ENCODE measurements around the gene MYL7. TPM values are rescaled to one million over a fixed set of nuclear protein-coding genes. Genes with fewer than 3 reads are reported as not detected.
A peak's percentile ranks its signal among the peaks of the same experiment; 100 is the strongest.

MYL7 gene
- total and polyA plus RNA-seq, 9 of the 15 experiments (the other 6 are each of a cell fraction or from before 2014, with no cell fraction given), result not detected

GRCh38 chr7:44112231-44112996 is 28.7 kb downstream of the MYL7 start (continued):
- no peak for TF ChIP-seq ZNF655 (CRISPR knock-in tag; IDR thresholded peaks at IDR 0.05)
- no peak for TF ChIP-seq BDP1 (IDR thresholded peaks at IDR 0.05; ENCODE audit: insufficient read depth, insufficient read length)
- no peak for TF ChIP-seq ZNF282 (CRISPR knock-in tag; IDR thresholded peaks at IDR 0.05)
- TF ChIP-seq CTBP1 (IDR thresholded peaks at IDR 0.05; ENCODE audit: borderline replicate concordance), result peak; percentile 55; the same call in 1 of the 2 replicates
- TF ChIP-seq LEF1 (IDR thresholded peaks at IDR 0.05), result no peak
- no peak for TF ChIP-seq ZNF444 (CRISPR knock-in tag; IDR thresholded peaks at IDR 0.05)
- TF ChIP-seq CBX2 (IDR thresholded peaks at IDR 0.05; ENCODE audit: insufficient read depth, low read length, poor library complexity, severe bottlenecking), result no peak
- no peak for TF ChIP-seq SIRT6 (IDR thresholded peaks at IDR 0.05; ENCODE audit: low read depth, low read length)
- TF ChIP-seq DNMT1 (IDR thresholded peaks at IDR 0.05), result no peak
- no peak for TF ChIP-seq PHB (CRISPR knock-in tag; IDR thresholded peaks at IDR 0.05)
- TF ChIP-seq RFX5 (IDR thresholded peaks at IDR 0.05; ENCODE audit: low read depth, low read length), result no peak
- peak; percentile 56 for TF ChIP-seq FOXP1 (CRISPR knock-in tag; IDR thresholded peaks at IDR 0.05)
- TF ChIP-seq GATA2 (CRISPR knock-in tag; IDR thresholded peaks at IDR 0.05), result no peak
- no peak for TF ChIP-seq DDX20 (tag; IDR thresholded peaks at IDR 0.05; ENCODE audit: low read depth)
- no peak for TF ChIP-seq IRF2 (CRISPR knock-in tag; IDR thresholded peaks at IDR 0.05)
- no peak for TF ChIP-seq ZNF639 (CRISPR knock-in tag; conservative IDR thresholded peaks at IDR 0.05 in 1 of 2, IDR thresholded peaks at IDR 0.05 in 1 of 2)
- TF ChIP-seq ZNF445 (CRISPR knock-in tag; IDR thresholded peaks at IDR 0.05; ENCODE audit: low read depth), result no peak
- TF ChIP-seq MEF2A (IDR thresholded peaks at IDR 0.05; ENCODE audit: control insufficient read depth, low read depth, low read length), result no peak
- no peak for TF ChIP-seq KDM5B (IDR thresholded peaks at IDR 0.05; ENCODE audit: insufficient replicate concordance, low read depth, low read length)
- no peak for TF ChIP-seq THAP12 (CRISPR knock-in tag; IDR thresholded peaks at IDR 0.05)
- TF ChIP-seq HES1 (IDR thresholded peaks at IDR 0.05; ENCODE audit: low read depth), result no peak
- no peak for TF ChIP-seq NCOR1 (IDR thresholded peaks at IDR 0.05)
- no peak for TF ChIP-seq RBM17 (IDR thresholded peaks at IDR 0.05; ENCODE audit: borderline replicate concordance, low read depth, low read length)
- TF ChIP-seq GABPB1 (CRISPR knock-in tag; IDR thresholded peaks at IDR 0.05), result peak; percentile 20; the same call in 1 of the 2 replicates
